HepG2 (cell line): ENCODE measurements around the gene DUSP7.

Experiments used
- CTCF ChIP-seq: sonication (generic); formaldehyde crosslinking; IDR thresholded peaks from 2 replicates; pipeline ENCODE4 v1.5.0; 2020; ENCODE audit warnings: mild to moderate bottlenecking, missing genetic modification reagents, moderate library complexity
- MXI1 ChIP-seq: IDR thresholded peaks from 3 replicates; pipeline ENCODE4 v1.6.1; 2012; ENCODE audit warnings: low read depth, low read length, inconsistent platforms, borderline replicate concordance

GRCh38 chr3:52036222-52036694 is 20.1 kb downstream of the DUSP7 start:
- TF ChIP-seq CTCF (CRISPR knock-in tag) (no peak), MXI1 (no peak)
